GM21737 (cell line): ENCODE measurements around the gene CLDN4.
"Not testable (repeated sequence)": the region's sequence is repeated elsewhere in the genome, so short reads cannot be mapped to it uniquely, and the experiment has no call there.

Experiments used
- ATAC-seq: cut with Tn5 transposase; IDR thresholded peaks from one replicate; pipeline ENCODE4 v1.9.1; 2021; ENCODE audit warnings: mild to moderate bottlenecking, moderate library complexity; ENCODE audit not compliant: unreplicated experiment

CLDN4 gene, protein sequence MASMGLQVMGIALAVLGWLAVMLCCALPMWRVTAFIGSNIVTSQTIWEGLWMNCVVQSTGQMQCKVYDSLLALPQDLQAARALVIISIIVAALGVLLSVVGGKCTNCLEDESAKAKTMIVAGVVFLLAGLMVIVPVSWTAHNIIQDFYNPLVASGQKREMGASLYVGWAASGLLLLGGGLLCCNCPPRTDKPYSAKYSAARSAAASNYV

DNA sequence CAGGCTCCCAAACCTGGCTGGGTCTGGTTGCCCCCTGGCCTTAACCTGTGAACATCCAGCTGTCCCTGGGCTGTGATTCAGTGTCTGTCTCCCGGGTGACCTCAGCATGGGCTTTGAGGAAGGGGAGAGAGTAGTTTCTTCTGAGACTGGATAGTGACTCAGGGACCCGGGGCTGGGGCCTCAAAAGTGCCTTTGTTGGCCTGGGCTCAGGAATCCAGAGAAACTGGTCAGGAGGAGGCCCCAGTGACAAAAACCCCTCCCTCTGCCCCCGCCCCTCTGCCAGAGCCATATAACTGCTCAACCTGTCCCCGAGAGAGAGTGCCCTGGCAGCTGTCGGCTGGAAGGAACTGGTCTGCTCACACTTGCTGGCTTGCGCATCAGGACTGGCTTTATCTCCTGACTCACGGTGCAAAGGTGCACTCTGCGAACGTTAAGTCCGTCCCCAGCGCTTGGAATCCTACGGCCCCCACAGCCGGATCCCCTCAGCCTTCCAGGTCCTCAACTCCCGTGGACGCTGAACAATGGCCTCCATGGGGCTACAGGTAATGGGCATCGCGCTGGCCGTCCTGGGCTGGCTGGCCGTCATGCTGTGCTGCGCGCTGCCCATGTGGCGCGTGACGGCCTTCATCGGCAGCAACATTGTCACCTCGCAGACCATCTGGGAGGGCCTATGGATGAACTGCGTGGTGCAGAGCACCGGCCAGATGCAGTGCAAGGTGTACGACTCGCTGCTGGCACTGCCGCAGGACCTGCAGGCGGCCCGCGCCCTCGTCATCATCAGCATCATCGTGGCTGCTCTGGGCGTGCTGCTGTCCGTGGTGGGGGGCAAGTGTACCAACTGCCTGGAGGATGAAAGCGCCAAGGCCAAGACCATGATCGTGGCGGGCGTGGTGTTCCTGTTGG lies at the start of gene CLDN4:
CLDN4 (plus strand) TSS at position 316 of the 903 bp plus-strand sequence; CDS start at position 522, 206 bp downstream.
- ATAC-seq: no peak

DNA sequence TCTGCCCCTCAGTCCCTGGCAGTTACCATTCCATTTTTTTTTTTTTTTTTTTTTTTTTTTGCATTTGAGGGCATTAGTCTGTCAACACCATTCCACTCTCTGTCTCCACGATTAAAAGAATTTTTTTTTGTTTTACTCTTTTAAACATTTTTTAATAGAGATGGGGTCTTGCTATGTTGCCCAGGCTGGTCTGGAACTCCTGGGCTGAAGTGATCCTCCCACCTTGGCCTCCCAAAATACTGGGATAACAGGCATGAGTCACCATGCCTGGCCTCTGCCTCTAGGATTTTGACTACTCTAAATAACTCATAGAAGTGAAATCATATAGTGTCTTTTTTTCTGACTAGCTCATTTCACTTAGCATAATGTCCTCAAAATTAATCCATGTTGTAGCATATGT lies 44.2 kb upstream of the CLDN4 start:
- no peak for ATAC-seq

DNA sequence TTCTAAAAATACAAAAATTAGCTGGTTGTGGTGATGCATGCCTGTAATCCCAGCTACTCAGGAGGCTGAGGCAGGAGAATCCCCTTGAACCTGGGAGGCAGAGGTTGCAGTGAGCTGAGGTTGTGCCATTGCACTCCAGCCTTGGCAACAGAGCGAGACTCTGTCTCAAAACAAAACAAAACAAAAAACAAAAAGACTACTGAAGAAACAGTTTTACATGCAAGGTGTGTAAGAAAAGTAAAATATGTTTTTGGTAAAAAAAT lies 43.1 kb upstream of the CLDN4 start:
- ATAC-seq: not testable (repeated sequence)

DNA sequence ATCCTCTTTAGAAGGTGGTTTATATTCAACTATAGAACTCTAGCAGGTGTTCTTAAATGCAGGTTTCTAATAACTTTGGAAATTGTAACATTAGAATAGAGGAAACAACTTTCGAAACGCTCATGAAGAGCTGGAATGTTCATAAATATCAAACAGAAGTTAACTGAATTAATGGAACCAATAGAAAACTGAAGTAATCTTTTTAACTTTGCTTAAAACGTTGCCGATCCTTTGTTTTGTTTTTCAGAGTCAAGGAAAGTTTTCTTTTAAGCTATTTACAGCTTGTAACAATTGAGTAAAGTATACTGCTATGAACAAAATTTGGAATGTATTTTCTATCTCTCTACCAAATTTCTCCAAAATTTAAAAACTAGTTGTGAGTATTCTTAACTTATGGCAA lies 41.7 kb upstream of the CLDN4 start:
- no peak for ATAC-seq

DNA sequence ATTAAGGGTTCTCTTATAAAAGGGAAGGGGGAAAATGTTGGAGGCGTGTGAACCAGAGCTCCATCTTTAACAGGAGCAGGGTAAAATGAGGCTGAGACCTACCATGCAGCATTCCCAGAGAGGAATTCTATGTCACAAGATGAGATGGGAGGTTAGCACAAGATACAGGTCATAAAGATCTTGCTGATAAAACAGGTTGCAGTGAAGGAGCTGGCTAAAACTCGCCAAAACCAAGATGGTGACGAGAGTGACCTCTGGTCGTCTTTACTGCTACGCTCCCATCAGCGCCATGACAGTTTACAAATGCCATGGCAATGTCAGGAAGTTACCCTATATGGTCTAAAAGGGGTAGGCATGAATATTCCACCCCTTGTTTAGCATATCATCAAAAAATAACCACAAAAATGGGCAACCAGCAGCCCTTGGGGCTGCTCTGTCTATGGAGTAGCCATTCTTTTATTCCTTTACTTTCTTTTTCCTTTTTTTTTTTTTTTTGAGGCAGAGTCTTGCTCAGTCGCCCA lies 39.6 kb upstream of the CLDN4 start:
- not testable (repeated sequence) for ATAC-seq

DNA sequence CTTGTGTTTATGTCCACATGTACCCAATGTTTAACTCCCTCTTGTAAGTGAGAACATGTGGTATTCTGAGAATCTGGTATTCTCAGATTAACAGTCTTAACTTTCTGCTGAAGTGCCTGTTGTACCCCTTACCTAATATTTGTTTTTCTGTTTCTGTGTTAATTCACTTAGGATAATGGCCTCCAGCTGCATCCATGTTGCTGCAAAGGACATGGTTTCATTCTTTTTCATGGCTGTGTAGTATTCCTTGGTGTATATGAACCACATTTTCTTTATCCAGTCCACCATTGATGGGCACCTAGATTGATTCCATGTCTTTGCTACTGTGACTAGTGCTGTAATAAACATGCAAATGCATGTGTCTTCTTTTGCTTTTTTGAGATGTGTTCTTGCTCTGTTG lies 35.6 kb upstream of the CLDN4 start:
- not testable (repeated sequence) for ATAC-seq

DNA sequence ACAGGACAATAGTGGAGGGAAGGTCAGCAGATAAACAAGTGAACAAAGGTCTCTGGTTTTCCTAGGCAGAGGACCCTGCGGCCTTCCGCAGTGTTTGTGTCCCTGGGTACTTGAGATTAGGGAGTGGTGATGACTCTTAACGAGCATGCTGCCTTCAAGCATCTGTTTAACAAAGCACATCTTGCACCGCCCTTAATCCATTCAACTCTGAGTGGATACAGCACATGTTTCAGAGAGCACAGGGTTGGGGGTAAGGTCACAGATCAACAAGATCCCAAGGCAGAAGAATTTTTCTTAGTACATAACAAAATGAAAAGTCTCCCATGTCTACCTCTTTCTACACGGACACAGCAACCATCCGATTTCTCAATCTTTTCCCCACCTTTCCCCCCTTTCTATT lies 34.1 kb upstream of the CLDN4 start:
- not testable (repeated sequence) for ATAC-seq

DNA sequence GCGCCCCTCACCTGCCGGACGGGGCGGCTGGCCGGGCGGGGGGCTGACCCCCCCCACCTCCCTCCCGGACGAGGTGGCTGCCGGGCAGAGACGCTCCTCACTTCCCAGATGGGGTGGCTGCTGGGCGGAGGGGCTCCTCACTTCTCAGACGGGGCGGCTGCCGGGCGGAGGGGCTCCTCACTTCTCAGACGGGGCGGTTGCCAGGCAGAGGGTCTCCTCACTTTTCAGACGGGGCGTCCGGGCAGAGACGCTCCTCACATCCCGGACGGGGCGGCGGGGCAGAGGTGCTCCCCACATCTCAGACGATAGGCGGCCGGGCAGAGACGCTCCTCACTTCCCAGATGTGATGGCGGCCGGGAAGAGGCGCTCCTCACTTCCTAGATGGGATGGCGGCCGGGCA lies 33.6 kb upstream of the CLDN4 start:
- not testable (repeated sequence) for ATAC-seq

DNA sequence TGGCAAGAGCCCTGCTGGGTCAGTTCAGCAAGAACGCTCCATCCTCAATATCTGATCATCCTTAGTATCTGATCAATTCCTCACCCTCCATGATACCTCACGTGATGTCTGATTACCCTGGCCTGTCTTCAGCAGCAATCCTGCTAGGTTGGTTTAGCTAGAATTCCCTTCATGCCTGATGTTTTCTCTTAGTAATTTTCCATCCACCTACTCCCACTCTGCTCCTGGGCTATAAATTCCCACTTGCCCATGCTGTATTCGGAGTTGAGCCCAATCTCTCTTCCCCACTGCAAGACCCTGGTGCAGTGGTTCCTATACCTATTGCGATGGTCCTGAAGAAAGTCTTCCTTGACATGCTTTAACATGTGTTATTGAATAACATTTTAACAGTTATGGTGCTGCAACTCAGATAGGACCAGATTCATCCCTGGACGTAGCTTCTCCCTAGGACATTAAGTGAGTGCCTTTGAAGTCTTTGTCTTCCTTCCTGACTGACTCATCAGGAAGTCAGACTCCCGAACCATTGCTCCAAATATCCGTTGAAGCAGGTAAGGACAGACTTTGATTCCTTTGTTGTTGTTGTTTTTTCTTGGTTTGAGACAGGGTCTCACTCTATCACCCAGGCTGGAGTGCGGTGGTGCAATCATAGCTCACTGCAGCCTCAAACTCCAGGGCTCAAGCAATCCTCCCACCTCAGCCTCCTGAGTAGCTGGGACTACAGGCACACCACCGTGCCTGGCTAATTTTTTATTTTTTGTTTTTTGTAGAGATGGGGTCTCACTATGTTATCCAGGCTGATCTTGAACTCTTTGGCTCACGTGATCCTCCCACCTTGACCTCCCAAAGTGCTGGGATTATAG lies 31.3 kb upstream of the CLDN4 start:
- ATAC-seq: no peak

DNA sequence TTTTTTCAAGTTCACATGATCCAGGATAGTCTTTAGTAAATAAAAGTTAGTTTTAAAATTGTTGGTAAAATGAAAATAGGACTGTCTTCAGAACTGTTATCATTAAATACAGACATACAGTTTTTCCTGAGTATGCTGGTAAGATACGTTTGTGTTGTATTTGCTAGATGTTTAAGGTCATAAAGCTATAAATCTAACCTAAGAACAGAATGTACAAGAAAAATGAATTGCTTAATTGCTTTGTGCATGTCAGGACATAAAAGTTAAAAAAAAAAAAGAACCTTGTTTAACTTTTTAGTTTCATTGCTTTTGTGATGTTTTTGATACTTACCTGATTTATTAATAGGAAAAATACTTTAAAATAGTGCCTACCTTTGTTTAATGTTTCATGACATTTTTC lies 29.2 kb upstream of the CLDN4 start:
- no peak for ATAC-seq

DNA sequence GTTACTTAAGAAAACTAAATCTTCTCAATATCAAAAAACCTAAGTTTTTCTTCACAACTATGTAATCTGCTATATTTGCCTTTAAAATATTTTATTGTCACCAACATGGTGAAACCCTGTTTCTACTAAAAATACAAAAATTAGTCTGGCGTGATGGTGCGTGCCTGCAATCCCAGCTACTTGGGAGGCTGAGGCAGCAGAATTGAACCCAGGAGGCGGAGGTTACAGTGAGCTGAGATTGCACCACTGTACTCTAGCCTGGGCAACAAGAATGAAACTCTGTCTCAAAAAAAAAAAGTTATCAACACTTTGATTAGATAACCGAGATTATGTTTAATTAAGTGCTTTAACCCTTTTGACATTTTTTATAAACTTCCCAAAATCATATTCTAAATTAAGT lies 28.3 kb upstream of the CLDN4 start:
- no peak for ATAC-seq

DNA sequence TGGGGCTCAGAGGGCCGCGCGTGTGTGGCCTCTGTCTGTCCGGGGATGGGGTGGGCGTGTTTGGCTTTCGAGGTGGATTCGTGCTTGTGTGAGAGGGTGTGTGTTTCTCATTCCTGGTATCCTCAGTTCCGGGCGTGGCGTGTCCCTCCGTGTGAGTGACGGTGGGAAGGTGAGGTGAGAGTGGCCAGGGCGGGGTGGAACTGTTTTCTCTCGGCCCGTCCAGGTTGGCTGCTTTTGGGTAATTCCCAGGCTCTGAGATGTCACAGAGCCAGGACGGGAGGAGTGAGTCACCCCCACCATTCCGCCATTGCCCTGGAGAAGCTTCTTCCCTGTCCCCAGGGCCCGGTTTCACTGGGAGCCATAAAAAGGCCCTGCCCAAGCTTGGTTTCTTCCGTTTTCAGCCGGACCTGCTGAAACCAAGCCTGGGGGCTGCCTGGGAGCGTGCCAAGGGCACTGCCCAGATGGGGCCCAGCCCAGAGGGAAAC lies 21.3 kb upstream of the CLDN4 start:
- ATAC-seq: no peak

DNA sequence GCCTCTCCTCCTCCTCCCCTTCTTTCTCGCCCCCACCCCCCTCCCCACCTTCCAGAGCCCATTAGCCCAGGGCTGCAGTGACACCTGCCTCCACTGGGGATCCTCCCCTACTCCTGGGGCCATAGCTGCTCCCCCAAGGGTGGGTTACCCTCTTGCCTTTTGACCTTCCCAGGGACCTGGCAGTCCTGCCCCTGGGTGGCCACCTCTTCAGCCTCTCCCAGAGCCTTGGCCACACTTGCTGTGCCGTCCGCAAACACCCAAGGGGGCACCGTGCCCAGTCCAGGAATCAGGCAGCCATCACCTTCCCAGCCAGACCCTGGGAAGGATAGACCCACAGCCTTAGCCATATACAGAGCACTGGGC lies 19.8 kb upstream of the CLDN4 start:
- ATAC-seq: no peak

DNA sequence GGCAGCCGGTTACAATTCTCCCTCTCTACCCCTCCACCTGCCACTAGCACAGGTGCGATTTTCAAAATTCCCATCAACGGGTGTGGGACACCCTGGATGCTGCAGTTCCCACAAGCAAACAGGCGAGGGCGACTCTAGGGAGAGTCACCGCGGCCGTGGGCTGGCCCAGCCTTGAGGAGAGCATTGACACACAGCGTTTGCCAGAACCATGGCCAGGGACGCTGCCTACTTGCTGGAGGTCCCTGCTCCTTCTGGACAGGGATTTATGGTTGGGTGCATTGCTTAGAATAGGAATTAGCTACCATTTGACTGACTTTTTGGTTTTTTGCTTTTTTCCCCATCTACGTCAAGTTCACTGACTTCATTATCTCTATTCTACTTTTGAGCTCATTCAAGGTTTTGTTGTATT lies 19.0 kb upstream of the CLDN4 start:
- no peak for ATAC-seq

DNA sequence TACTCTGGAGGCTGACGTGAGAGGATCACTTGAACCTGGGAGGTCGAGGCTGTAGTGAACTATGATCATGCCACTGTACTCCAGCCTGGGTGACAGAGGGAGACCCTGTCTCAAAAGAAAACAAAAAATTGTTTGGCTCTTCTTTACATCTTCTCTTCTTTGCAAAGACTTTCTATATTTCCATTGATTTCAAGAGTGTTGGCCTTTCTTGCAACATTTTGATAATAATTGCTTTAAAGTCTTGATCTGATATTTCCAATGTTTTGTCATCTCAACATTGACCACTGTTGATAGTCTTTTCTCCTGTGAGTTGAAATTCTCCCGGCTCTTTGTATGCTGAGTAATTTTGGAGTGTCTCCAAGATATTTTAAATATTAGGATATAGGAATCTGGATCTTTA lies 17.8 kb upstream of the CLDN4 start:
- no peak for ATAC-seq

DNA sequence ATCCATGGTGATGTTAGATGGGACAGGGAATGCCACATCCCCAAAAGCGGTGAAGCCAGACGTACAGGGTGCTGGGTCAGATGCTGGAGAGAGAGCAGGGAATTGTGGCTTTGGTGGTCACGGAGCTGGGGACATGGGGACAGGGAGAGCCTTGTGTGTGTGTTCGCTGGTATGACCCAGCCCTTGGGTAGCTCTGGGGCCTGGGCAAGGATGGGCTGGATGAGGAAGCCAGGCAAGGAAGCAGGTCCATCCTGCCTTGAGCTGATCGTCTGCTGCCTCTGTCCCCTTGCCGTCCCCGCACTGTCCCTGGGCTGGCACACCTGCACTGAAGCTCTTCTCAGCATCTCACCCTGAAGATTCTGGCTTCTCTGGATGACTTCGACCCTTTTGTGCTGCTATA lies 15.4 kb upstream of the CLDN4 start:
- ATAC-seq: no peak

DNA sequence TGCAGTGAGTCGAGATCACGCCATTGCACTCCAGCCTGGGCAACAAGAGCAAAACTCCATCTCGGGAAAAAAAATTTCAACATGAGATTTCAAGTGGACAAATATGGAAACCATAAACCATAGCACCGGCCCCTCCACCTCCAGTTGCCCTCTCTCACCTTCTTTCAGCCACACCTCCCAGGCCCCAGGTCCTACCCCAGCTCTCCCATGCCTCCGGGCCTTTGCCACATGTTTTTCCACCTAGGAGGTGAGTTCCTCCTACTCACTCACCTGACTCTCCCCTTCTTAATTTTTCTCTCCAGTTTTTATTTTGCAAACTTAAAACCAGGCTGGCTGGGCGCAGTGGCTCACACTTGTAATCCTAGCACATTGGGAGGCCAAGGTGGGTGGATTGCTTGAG lies 13.7 kb upstream of the CLDN4 start:
- no peak for ATAC-seq

DNA sequence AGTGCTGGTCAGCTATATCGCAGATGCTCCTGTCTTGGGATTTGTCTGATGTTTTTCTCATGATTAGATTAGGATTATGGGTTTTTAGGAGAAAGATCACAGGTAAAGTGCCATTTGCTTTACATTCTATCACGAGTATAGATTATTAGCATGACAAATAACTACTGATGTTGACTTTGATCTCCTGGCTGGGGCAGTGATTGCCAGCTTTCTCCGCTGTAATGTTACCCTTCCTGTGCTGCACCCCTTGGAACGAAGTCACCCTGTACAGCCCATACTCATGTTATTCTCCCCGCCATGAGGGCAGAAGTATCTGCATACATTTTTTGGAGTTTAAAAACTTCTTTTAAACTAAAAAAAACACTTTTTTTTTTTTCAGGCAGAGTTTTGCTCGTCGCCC lies 10.8 kb upstream of the CLDN4 start:
- ATAC-seq: no peak

DNA sequence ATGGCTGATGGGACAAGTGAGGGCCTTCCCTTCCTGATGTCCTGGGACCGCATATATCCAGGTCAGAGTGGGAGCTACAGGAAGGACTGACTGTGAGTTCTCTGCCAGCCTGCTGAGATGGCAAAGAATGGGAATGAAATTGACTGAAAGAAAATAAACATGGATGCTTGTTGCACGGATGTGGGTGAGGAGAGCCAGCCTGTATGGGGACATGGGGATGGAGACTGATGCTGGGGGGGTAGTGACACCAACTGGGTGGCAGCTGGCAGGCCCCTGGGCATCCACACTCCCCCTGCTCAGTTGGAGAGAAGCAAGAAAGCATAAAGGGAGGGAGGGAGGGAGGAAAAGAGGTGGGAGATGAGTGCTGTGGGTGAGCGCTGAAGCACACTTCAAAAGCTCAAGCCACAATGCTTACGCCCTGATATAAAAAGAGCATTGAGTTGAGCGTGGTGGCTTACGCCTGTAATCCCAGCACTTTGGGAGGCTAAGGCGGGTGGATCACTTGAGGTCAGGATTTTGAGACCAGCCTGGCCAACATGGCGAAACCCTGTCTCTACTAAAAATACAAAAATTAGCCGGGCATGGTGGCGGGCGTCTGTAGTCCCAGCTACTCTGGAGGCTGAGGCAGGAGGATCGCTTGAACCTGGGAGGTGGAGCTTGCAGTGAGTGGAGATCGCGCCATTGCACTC lies 9.1 kb upstream of the CLDN4 start:
- ATAC-seq: not testable (repeated sequence)

DNA sequence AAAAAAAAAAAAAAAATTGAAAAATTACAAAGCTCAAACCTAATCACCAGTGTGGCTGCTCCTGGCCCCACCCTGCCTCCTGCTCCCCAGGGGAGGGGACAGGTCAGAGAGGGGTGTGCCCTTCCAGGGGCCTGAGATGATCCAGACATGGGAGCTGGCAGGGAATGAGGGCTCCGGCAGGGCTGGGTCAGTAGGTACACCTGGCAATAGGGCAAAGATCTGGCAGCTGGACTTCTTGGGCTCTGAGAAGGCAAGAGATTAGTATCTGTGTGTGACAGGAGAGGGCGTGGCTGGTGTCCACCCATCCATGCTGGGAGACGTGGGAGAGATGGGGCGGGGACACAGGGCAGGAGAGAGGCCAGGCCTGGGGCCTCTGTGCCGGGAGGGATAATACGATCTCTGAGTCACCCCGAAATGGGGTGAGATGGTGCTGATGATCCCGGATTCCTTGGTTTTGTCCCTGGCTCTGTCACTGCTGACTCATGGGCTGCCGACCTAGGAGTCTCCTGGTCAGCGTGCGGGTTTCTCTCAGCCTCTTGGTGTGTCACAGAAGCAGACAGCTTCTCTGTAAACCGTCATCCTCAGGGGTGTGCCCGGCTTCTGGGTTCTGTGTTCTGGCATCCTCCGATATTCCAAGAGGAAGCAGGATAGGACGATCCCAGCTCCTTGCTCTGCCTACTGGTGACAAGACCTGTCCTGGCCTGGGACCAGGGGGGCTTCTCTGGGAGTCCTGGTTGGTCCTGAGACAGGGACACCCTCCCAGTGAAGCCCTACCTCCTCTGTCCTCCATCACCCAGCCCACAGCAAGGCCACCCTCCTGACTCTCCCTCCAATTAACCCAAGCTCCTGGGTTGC lies 8.2 kb upstream of the CLDN4 start:
- ATAC-seq: no peak
